GM19099 (cell line): ENCODE measurements around the gene A2M.

Experiments
- POLR2A ChIP-seq: IDR thresholded peaks from 3 replicates; pipeline ENCODE4 v1.6.1; 2011; ENCODE audit warnings: low read depth; ENCODE audit not compliant: insufficient read length; ENCODE audit errors: extremely low read depth

A2M gene

GRCh38 chr12:9108504-9109212 lies 7.1 kb downstream of the A2M start:
- no peak for TF ChIP-seq POLR2A

GRCh38 chr12:9107542-9107873 lies 8.2 kb downstream of the A2M start:
- TF ChIP-seq POLR2A = no peak

- TF ChIP-seq POLR2A = no peak
Observed at GRCh38 chr12:9106610-9107541, 8.8 kb downstream of the A2M start.

GRCh38 chr12:9106067-9106466 lies 9.7 kb downstream of the A2M start:
- no peak for TF ChIP-seq POLR2A

GRCh38 chr12:9104767-9105423 lies 10.8 kb downstream of the A2M start:
- TF ChIP-seq POLR2A = no peak

- TF ChIP-seq POLR2A = no peak
Observed at GRCh38 chr12:9104087-9104486, 11.6 kb downstream of the A2M start.

- TF ChIP-seq POLR2A = no peak
Observed at GRCh38 chr12:9103050-9103849, 12.5 kb downstream of the A2M start.

- no peak for TF ChIP-seq POLR2A
Observed at GRCh38 chr12:9101018-9101687, 14.6 kb downstream of the A2M start.

GRCh38 chr12:9099552-9100190 lies 16.0 kb downstream of the A2M start:
- no peak for TF ChIP-seq POLR2A

- TF ChIP-seq POLR2A = no peak
Observed at GRCh38 chr12:9098463-9099026, 17.2 kb downstream of the A2M start.

- TF ChIP-seq POLR2A = no peak
Observed at GRCh38 chr12:9098115-9098452, 17.6 kb downstream of the A2M start.

- no peak for TF ChIP-seq POLR2A
Observed at GRCh38 chr12:9096563-9097176, 19.0 kb downstream of the A2M start.

- no peak for TF ChIP-seq POLR2A
Observed at GRCh38 chr12:9095322-9095721, 20.4 kb downstream of the A2M start.
